IMR-90 (cell line): ENCODE results near the gene MAG. TPM values are rescaled to one million over a fixed set of nuclear protein-coding genes. Genes with fewer than 3 reads are reported as not detected.

Source experiments
- ATAC-seq: fragments of 200-7000 bp; cut with Tn5 transposase; 2 replicates; pipeline ENCODE4 v1.9.1; 2020; ENCODE audit warnings: low read depth, mild to moderate bottlenecking, moderate library complexity
- BruUV-seq: library from RNA; stranded (reverse); fragments of 400-500 nt; replicated peaks from 2 replicates; lab custom pipeline; 2021; lab: Mats Ljungman, UMichigan
- CTCF ChIA-PET: fragments of 300-600 bp; formaldehyde crosslinking; extraction: SDS; loops from one replicate; lab custom pipeline; 2021; ENCODE audit warnings: antibody characterized with exemption; lab: Yijun Ruan, JAX
- POLR2A ChIA-PET: fragments of 300-600 bp; sonication (Branson Sonifier 250); formaldehyde crosslinking; loops from one replicate; lab custom pipeline; 2022; ENCODE audit warnings: antibody characterized with exemption; ENCODE audit not compliant: unreplicated experiment; lab: Charles Lee
- DNase-seq: peaks from one replicate; pipeline ENCODE4 v3.0.0; 2013
- H2AFZ ChIP-seq: replicated peaks from 2 replicates; pipeline ENCODE3; 2013; ENCODE audit warnings: low read length, mild to moderate bottlenecking; ENCODE audit not compliant: poor library complexity
- H2AK5ac ChIP-seq: 2 replicates; pipeline ENCODE4 v1.6.1; 2013; ENCODE audit warnings: low read depth, low read length, inconsistent platforms
- H2AK9ac ChIP-seq: replicated peaks from 2 replicates; pipeline ENCODE3; 2013; ENCODE audit warnings: mild to moderate bottlenecking, low read depth, low read length, moderate library complexity; ENCODE audit not compliant: poor library complexity
- H2BK120ac ChIP-seq: 2 replicates; pipeline ENCODE4 v1.6.1; 2013; ENCODE audit warnings: low read depth, low read length, inconsistent platforms
- H2BK15ac ChIP-seq: 3 replicates; pipeline ENCODE4 v1.6.1; 2013; ENCODE audit warnings: low read depth, low read length, inconsistent platforms
- H2BK20ac ChIP-seq: 2 replicates; pipeline ENCODE4 v1.6.1; 2013; ENCODE audit warnings: low read depth, mild to moderate bottlenecking, inconsistent platforms, low read length, moderate library complexity
- H2BK5ac ChIP-seq: 2 replicates; pipeline ENCODE4 v1.6.1; 2013; ENCODE audit warnings: mild to moderate bottlenecking, low read depth, low read length, inconsistent platforms; ENCODE audit not compliant: poor library complexity, severe bottlenecking
- H3K14ac ChIP-seq: replicated peaks from 2 replicates; pipeline ENCODE4 v1.6.1; 2013; ENCODE audit warnings: low read depth, low read length, inconsistent platforms
- H3K18ac ChIP-seq: 2 replicates; pipeline ENCODE4 v1.6.1; 2013; ENCODE audit warnings: low read depth, low read length, control low read depth
- H3K23ac ChIP-seq: 2 replicates; pipeline ENCODE4 v1.6.1; 2013; ENCODE audit warnings: low read depth, low read length, inconsistent platforms
- H3K27ac ChIP-seq: 2 replicates; pipeline ENCODE4 v1.5.1; 2013; ENCODE audit warnings: mild to moderate bottlenecking, control low read depth, low read length; ENCODE audit not compliant: insufficient read depth
- H3K27me3 ChIP-seq: 2 replicates; pipeline ENCODE4 v1.6.1; 2013; ENCODE audit warnings: low read length; ENCODE audit not compliant: control insufficient read depth, insufficient read depth
- H3K36me3 ChIP-seq: 2 replicates; pipeline ENCODE4 v1.6.1; 2013; ENCODE audit warnings: low read length, mixed read lengths; ENCODE audit not compliant: control insufficient read depth, insufficient read depth
- H3K4ac ChIP-seq: 2 replicates; pipeline ENCODE4 v1.6.1; 2013; ENCODE audit warnings: low read depth, low read length, inconsistent platforms
- H3K4me1 ChIP-seq: 2 replicates; pipeline ENCODE4 v1.6.1; 2013; ENCODE audit warnings: low read length, mixed read lengths; ENCODE audit not compliant: control insufficient read depth, insufficient read depth
- H3K4me2 ChIP-seq: 2 replicates; pipeline ENCODE4 v1.6.1; 2013; ENCODE audit warnings: low read depth, mild to moderate bottlenecking, control low read depth, low read length, moderate library complexity
- H3K4me3 ChIP-seq: 2 replicates; pipeline ENCODE4 v1.5.1; 2013; ENCODE audit warnings: low read depth, mild to moderate bottlenecking, control low read depth, low read length, moderate library complexity; ENCODE audit not compliant: insufficient read depth
- H3K56ac ChIP-seq: 2 replicates; pipeline ENCODE4 v1.6.1; 2013; ENCODE audit warnings: low read length, inconsistent platforms; ENCODE audit not compliant: insufficient read depth; ENCODE audit errors: extremely low read depth
- H3K79me1 ChIP-seq, 2 experiments: 2 replicates each; pipeline ENCODE4 v1.6.1; 2013; ENCODE audit warnings: low read length in 2 of 2, inconsistent platforms in 1 of 2, low read depth in 1 of 2
- H3K9ac ChIP-seq: 2 replicates; pipeline ENCODE4 v1.6.1; 2013; ENCODE audit warnings: low read depth, low read length, control low read depth
- H3K9me1 ChIP-seq: 2 replicates; pipeline ENCODE4 v1.6.1; 2013; ENCODE audit warnings: low read length, inconsistent platforms; ENCODE audit not compliant: insufficient read depth
- H3K9me3 ChIP-seq: 2 replicates; pipeline ENCODE4 v1.6.1; 2013; ENCODE audit warnings: low read length; ENCODE audit not compliant: control insufficient read depth, insufficient read depth
- H4K20me1 ChIP-seq: 2 replicates; pipeline ENCODE4 v1.6.1; 2013; ENCODE audit warnings: low read length, inconsistent platforms; ENCODE audit not compliant: insufficient read depth
- H4K5ac ChIP-seq: 2 replicates; pipeline ENCODE4 v1.6.1; 2013; ENCODE audit warnings: mild to moderate bottlenecking, low read depth, low read length, control low read depth
- H4K8ac ChIP-seq, 2 experiments: 2 replicates each; pipeline ENCODE4 v1.6.1; 2013; ENCODE audit warnings: low read depth in 2 of 2, low read length in 2 of 2, control low read depth in 1 of 2, inconsistent platforms in 1 of 2
- H4K91ac ChIP-seq: 2 replicates; pipeline ENCODE4 v1.6.1; 2013; ENCODE audit warnings: low read depth, low read length, inconsistent platforms; ENCODE audit not compliant: insufficient read depth
- FOS ChIP-seq: fragments of 150-350 bp; IDR thresholded peaks from 2 replicates; pipeline ENCODE4 v1.6.1; 2016; ENCODE audit warnings: low read depth, low read length
- MAZ ChIP-seq: IDR thresholded peaks from 2 replicates; pipeline ENCODE4 v1.6.1; 2012; ENCODE audit warnings: low read depth, mild to moderate bottlenecking, low read length, improper control_type of control experiment, moderate library complexity, borderline replicate concordance
- MXI1 ChIP-seq: IDR thresholded peaks from 2 replicates; pipeline ENCODE4 v1.6.1; 2012; ENCODE audit warnings: low read depth, mild to moderate bottlenecking, low read length, moderate library complexity, borderline replicate concordance
- RCOR1 ChIP-seq: IDR thresholded peaks from 2 replicates; pipeline ENCODE4 v1.6.1; 2012; ENCODE audit warnings: mild to moderate bottlenecking, low read length, improper control_type of control experiment; ENCODE audit not compliant: insufficient replicate concordance
- RFX5 ChIP-seq: IDR thresholded peaks from 2 replicates; pipeline ENCODE4 v1.8.0; 2012; ENCODE audit warnings: low read depth, mild to moderate bottlenecking, low read length, moderate library complexity
- WGBS, 2 experiments: methylation state at CpG; one replicate each; pipeline versions ENCODE4 v1.1.5 to v1.1.7; 2013; ENCODE audit warnings: missing lambda C conversion rate in 2 of 2; ENCODE audit not compliant: insufficient read length in 1 of 2; ENCODE audit errors: extremely low coverage in 2 of 2; 5-methylcytosine and 5-hydroxymethylcytosine counted together
- dilution Hi-C: fragments of 300-500 bp; cut with HindIII; formaldehyde crosslinking; loops from one replicate; pipeline ENCODE4 v1.14.3; 2018; ENCODE audit warnings: low sequenced_read_pairs; ENCODE audit not compliant: unreplicated experiment
- in situ Hi-C: fragments of 300-500 bp; cut with MboI; formaldehyde crosslinking; loops from 3 replicates; pipeline ENCODE4 v1.14.3; 2019; ENCODE audit warnings: low sequenced_read_pairs, inconsistent platforms, mixed read lengths
- intact Hi-C: fragments of 100-400 bp; cut with micrococcal nuclease; formaldehyde crosslinking; loops from 2 replicates; pipeline ENCODE4 v1.10.0; 2022
- polyA plus RNA-seq, 3 experiments: library from polyadenylated mRNA; depleted of rRNA; stranded (reverse); fragments of >200 nt; gene quantifications; 2 replicates each; pipeline ENCODE4 v1.2.3, GENCODE V29; 2012; ENCODE audit warnings: low replicate concordance in 1 of 3
- total RNA-seq: library from RNA; depleted of rRNA; stranded (reverse); fragments of >200 nt; gene quantifications from 2 replicates; pipeline ENCODE4 v1.2.3, GENCODE V29; 2012

MAG gene
- total and polyA plus RNA-seq, 2 of the 4 experiments (the other 2 are of a cell fraction), result not detected

DNA sequence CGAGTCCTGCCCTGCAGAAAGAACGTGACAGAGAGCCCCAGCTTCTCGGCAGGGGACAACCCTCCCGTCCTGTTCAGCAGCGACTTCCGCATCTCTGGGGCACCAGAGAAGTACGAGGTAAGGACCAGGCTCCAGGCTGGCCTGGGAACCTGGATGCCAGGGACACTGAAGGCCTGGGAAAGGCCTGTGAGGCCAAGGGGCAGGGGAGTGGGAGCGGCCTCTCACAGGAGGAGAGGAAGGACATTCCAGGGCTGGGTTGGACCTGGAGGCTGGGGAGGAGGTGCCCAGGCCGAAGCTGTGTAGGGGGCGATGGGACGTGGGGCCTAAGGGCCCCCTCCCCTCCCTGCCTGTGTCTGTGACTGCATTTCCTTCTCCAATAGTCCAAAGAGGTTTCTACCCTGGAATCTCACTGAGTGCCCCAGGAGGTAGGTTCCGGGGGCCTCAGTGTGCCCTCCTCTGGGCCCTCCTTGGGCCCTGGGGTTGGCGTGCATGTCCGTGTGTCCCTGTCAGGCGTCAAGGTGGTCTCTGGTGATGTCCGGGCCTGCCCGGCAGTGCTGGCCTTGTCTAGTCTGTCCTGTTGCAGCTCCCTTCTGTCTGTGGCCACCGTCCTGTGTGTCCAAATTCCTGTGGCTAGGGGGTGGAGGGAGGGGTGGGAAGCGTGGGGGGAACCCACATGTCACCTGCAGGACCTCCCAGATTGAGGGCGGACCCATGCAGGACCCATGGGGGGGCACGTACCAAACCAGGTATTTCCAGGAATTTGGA is 20.1 kb downstream of the MAG start:
- no peak overlapping the region for H3K4me3 ChIP-seq
- H2BK20ac ChIP-seq, result no peak overlapping the region
- H3K36me3 ChIP-seq, result no peaks in the 10 kb centered on the region
- H4K5ac ChIP-seq, result no peak overlapping the region
- no peak overlapping the region for H3K27ac ChIP-seq
- no peak overlapping the region for H3K56ac ChIP-seq
- no peak overlapping the region for H4K91ac ChIP-seq
- H2AK9ac ChIP-seq, result no peak overlapping the region
- no peak overlapping the region for H2BK15ac ChIP-seq
- no TSS peak for BruUV-seq
- H4K20me1 ChIP-seq, result no peaks in the 10 kb centered on the region
- no peak overlapping the region for H3K4ac ChIP-seq
- ChIA-PET CTCF (no interaction called here), POLR2A (no interaction called here)
- H2BK120ac ChIP-seq, result no peak overlapping the region
- H3K9ac ChIP-seq, result no peak overlapping the region
- no peak overlapping the region for H2BK5ac ChIP-seq
- H2AK5ac ChIP-seq, result no peak overlapping the region
- DNase-seq (no peak), ATAC-seq (no peak)
- H3K9me3 ChIP-seq, result no peaks in the 10 kb centered on the region
- no peaks in the 10 kb centered on the region for H3K9me1 ChIP-seq
- WGBS, 2 experiments, result 68% methylated on average over 9 of the region's 21 CpGs; no CpG with 5 or more reads in 1 of the 2 experiments
- no peak overlapping the region for H3K4me2 ChIP-seq
- no peaks in the 10 kb centered on the region for H3K4me1 ChIP-seq
- H3K23ac ChIP-seq, result no peak overlapping the region
- intact Hi-C loops (no loop called here), in situ Hi-C loops (no loop called here), dilution Hi-C loops (no loop called here)
- H3K27me3 ChIP-seq, result no peaks in the 10 kb centered on the region; the same call in 1 of the 2 replicates
- H3K18ac ChIP-seq, result no peak overlapping the region
- no peak overlapping the region for H3K14ac ChIP-seq
- H3K79me1 ChIP-seq, result no peaks in the 10 kb centered on the region
- TF ChIP-seq MAZ (no peak), RFX5 (no peak), RCOR1 (no peak), MXI1 (no peak), FOS (no peak)
- peak overlapping the region; percentile 32 for H2AFZ ChIP-seq
- no peak overlapping the region for H4K8ac ChIP-seq
